Activated B cell treated with CpG ODN at 0.5 μM for 24 hours (primary cell): ENCODE measurements around the gene KLF11. TPM values are rescaled to one million over a fixed set of nuclear protein-coding genes. Genes with fewer than 3 reads are reported as not detected.

Experiments
- ATAC-seq: fragments of 200-7000 bp; cut with Tn5 transposase; one replicate; pipeline ENCODE4 v1.10.0; 2021; ENCODE audit warnings: low read depth, mild to moderate bottlenecking, moderate library complexity
- CTCF ChIA-PET: fragments of 350-600 bp; sonication (Branson Sonifier 250); formaldehyde crosslinking; loops from one replicate; lab custom pipeline; 2021; ENCODE audit warnings: antibody characterized with exemption; lab: Charles Lee
- POLR2A ChIA-PET: fragments of 350-600 bp; sonication (Branson Sonifier 250); formaldehyde crosslinking; loops from one replicate; lab custom pipeline; 2021; ENCODE audit warnings: antibody characterized with exemption; lab: Charles Lee
- DNase-seq: peaks from one replicate; pipeline ENCODE4 v3.0.0; 2022
- H3K27ac Mint-ChIP-seq: one replicate; pipeline ENCODE4 v1.8.0; 2020; ENCODE audit warnings: mixed read lengths
- H3K27me3 Mint-ChIP-seq: one replicate; pipeline ENCODE4 v1.8.0; 2021; ENCODE audit warnings: mixed read lengths
- H3K36me3 Mint-ChIP-seq: one replicate; pipeline ENCODE4 v1.8.0; 2021; ENCODE audit warnings: low read depth, mixed read lengths
- H3K4me1 Mint-ChIP-seq: one replicate; pipeline ENCODE4 v1.8.0; 2021; ENCODE audit warnings: mixed read lengths
- H3K4me3 Mint-ChIP-seq: one replicate; pipeline ENCODE4 v1.8.0; 2020; ENCODE audit warnings: mild to moderate bottlenecking, mixed read lengths
- H3K9me3 Mint-ChIP-seq: one replicate; pipeline ENCODE4 v1.8.0; 2020; ENCODE audit warnings: mixed read lengths
- intact Hi-C: fragments of 100-400 bp; cut with micrococcal nuclease; formaldehyde crosslinking; loops from one replicate; pipeline ENCODE4 v1.15.1; 2024
- total RNA-seq: library from RNA; stranded (reverse); gene quantifications from 2 replicates; pipeline ENCODE4 v1.2.3, GENCODE V29; 2022
- TF ChIP-seq, protein P1 (sequence below): fragments of 200-600 bp; IDR thresholded peaks from one replicate; pipeline ENCODE4 v1.8.0; 2022; ENCODE audit warnings: antibody characterized with exemption, mild to moderate bottlenecking

The KLF11 gene
- total RNA-seq, 1 donor from 2014 or later, result 10.2 TPM

DNA sequence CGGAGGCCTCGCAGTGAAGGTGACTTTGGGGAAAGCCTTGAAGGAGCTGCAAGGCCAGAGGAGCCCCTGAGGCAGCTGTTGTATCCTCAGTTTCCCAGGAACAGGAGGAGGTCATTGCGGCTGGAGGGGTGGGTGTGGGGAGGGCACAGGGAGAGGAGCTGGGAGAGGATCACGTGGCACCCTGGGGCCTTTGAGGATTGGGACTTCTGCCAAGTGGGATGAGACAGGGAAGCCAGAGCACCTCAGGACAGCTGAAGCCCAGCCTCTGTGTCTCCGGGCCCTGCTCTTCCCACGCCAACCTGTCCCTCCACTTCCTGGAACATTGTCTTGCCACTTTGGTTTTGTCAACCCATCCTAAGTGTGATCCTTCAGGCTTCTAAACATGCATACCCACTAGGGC is 59.8 kb downstream of the KLF11 start:
- ChIA-PET POLR2A (no interaction called here), CTCF (interaction anchor here (1.0 kb wide), 1 partner anchor 332 kb away, joined by 3 read pairs; no protein-coding TSS in a partner anchor)
- TF ChIP-seq, protein P1, sequence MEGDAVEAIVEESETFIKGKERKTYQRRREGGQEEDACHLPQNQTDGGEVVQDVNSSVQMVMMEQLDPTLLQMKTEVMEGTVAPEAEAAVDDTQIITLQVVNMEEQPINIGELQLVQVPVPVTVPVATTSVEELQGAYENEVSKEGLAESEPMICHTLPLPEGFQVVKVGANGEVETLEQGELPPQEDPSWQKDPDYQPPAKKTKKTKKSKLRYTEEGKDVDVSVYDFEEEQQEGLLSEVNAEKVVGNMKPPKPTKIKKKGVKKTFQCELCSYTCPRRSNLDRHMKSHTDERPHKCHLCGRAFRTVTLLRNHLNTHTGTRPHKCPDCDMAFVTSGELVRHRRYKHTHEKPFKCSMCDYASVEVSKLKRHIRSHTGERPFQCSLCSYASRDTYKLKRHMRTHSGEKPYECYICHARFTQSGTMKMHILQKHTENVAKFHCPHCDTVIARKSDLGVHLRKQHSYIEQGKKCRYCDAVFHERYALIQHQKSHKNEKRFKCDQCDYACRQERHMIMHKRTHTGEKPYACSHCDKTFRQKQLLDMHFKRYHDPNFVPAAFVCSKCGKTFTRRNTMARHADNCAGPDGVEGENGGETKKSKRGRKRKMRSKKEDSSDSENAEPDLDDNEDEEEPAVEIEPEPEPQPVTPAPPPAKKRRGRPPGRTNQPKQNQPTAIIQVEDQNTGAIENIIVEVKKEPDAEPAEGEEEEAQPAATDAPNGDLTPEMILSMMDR, result no peak
- intact Hi-C loops, result no loop called here
- ATAC-seq (no peak), DNase-seq (no peak)
- Mint-ChIP-seq H3K4me1 (no peaks in the 10 kb centered on the region), H3K27me3 (peaks cover 1% of the 10 kb centered on the region), H3K36me3 (no peaks in the 10 kb centered on the region), H3K9me3 (peaks cover 7% of the 10 kb centered on the region), H3K27ac (no peak overlapping the region), H3K4me3 (no peak overlapping the region)

Other genes with a start within 250 kb of the KLF11 start
- 26.4 and 28.7 TPM in 2 replicates for gene TAF1B, start 200.1 kb upstream of the KLF11 start, total RNA-seq
- gene GRHL1, start 91.9 kb upstream of the KLF11 start, total RNA-seq, result 0.39 and 0.95 TPM in 2 replicates
- gene CYS1, start 36.9 kb downstream of the KLF11 start, total RNA-seq, result 0.42 and 0.44 TPM in 2 replicates
- 8.6 and 9.3 TPM in 2 replicates for gene RRM2, start 79.2 kb downstream of the KLF11 start, total RNA-seq